NCI-H2081 (cell line): ENCODE measurements around the gene CSNK1D.
"Not testable (repeated sequence)": the region's sequence is repeated elsewhere in the genome, so short reads cannot be mapped to it uniquely, and the experiment has no call there.

Experiments used
- DNase-seq, 2 experiments: peaks; one replicate each; lab custom pipeline; 2025; lab: John Stamatoyannopoulos, UW

CSNK1D gene

DNA sequence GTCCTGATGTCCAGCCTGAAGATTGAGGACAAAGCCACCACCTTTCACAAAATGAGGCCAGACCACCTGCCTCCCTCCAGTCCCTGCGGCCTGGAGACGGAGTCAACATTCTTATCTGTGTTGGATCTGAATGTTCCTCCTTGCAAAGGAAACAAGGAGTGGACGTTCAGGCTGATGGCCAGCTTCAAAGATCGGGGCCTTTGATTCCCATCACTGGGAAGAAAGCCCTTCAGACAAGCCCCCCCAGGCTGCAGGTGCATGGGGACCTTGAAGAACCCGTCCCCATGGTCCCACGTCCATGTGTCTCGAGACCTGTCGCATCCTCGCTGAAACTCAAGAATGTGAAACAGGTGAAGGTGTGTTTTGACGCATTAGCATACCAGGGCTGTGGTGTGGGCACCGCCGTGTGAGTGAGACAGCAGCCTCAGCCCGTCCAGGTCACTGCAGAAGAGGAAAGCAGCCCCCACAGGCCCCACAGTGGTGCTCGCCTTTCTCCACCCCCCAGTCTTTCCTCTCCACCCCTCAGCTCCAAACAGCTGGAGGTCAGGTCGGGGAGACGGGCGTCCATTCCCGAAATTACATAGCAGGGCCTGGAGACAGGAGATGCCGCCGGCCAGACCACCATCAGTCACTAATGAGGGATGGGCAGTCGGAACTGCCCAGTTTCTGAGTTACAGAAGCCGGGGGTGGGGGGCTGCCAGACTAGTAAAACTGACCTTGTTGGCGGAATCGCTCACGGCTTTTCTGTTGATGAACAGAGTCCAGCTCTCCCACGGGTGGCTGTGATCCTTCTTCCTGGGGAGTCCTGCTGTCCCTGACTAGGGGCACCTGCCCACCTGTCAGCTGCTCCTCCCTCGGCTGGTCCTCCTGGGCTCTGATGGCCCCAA lies 877 bp upstream of the CSNK1D start:
- no peak for DNase-seq

DNA sequence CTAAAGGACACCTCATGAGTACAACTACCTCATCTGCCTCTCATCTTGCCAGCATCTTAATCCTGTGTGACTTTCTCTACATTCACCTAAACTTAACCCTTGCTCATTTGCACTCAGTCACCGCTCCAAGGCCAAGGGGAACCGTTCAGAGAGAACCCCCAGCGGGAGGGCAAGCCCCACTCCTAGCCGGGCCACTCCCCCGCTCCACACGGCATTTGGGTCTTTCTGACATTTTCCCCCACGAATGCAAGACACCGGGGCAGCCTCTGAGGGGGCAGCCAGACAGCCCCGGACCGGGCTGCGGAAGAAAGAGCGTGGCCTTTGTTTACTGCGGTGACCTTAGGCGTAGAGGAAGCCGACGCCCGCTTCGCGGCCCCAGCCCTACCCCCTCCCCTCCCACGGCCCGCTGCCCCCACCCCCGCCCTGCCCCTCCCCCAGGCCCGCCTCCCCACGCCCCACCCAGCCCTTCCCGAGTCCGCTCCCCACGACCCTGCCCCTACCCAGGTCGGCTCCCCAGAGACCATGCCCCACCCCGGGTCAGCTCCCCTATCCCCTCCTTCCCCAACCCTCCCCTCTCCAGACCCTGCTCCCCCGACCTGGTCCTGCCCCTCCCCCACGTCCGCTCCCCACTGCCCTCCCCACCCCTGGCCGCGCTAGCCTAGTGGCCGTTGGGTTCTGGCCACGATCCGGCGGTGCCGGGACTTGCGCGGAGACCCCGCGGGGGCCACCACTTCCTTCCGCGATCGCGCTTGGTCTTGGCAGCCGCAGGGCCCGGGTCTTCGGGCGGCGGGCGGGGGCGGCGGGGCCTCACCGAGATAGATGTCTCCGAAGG lies 789 bp downstream of the CSNK1D start:
- DNase-seq = no peak

DNA sequence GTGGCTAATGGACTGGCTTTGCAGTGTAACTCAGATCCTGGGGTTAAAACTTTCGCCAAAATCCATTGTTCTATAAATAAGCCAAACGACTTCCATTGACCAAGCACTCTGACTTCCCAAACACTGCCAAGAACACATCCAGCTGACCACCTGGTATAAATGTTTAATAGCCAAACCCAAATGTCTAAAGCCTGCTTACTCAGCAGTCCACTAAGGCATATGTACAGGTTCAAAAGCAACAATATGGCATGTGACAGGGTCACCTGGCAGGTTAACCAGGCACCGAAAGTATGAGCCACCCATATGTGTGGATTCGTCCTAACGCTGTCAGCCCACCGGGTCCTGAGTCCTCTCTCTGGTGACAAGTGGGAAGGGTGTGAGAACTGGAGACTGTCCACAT lies 2.1 kb downstream of the CSNK1D start:
- no peak for DNase-seq

- DNase-seq = no peak
Measured at GRCh38 chr17:82270651-82271050, 2.8 kb downstream of the CSNK1D start.

DNA sequence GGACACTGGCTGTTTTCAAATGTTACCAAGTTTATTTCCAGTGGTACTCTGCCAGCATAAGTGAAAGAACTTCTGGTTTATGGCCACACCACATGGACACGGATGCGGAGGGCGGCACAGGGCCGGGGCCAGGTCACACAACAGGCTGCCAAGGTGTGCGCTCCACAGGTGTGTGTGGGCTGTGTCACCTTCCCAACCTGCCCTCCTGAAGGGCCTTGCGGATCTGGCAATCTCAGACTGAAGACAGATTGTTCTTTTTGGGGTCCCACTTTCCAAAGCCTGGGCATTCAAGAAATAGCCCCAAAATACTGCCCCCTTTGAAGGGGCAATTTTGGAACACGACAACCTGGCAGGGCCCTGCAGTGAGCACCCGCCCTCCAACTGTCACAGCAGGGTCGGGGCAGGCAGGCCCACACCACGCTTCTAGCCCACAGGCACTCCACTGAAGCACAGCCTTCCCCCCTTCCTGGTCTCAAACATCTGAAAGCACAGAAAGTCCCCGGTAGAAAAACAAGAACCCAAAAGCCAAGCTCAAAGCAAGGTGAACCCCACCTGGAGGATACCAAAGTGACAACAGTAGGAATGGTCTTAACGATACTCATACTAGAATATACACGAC lies 3.5 kb downstream of the CSNK1D start:
- no peak for DNase-seq

DNA sequence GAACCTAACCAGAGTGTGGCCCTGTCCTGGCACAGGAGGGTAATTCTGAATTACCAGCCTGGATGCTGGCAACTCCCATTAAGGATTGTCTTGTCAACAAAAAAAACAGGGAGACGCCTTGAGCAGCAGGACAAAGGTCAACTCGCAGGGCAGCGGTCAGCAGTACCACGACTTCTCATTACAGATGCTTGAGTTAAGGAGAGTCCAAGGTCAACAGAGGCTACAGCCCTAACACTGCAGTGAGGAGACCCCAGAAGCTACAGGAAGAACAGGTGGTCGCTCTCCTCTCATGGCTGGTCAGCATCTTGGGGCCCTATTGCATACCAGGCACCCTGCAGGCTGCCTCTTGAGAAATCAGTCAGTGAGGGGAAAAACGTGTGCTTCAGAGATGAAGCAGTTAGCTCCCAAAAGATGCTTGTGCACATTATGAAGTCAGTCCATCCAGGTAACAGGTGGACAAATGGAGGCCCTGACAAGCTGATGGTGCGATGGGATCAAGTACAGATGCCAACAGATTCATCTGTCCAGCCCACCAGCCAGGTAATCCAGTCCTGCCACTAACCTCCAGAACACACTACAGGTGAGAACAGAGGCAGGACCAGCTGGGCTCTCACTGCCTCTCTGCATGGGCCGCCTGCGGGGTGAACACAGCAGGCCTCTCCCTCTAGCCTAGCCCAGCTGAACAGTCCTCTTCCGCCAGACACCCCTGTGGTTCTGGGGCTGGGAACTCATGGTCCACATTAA lies 4.2 kb downstream of the CSNK1D start:
- no peak for DNase-seq

- DNase-seq = no peak
Measured at GRCh38 chr17:82267575-82268379, 5.7 kb downstream of the CSNK1D start.

DNA sequence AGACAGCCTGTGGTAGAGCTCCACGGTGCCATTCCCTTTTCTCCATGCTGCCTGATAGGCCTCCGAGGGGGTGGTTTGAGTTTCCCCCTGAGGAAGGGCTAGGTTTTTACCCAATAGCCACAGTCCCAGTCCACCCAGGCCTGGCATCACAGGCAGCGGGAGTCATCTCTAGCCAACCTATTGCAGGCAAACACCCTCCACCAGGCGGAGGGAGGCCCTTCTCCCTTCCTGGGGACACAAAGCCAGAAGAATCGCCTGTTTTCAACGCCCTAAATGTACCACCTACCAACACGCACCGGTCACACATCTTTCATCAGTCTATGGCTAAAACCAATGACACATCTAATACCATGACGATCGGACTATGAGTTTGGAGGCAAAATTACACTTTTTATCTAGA lies 7.4 kb downstream of the CSNK1D start:
- DNase-seq = no peak

GRCh38 chr17:82263641-82264040 lies 9.9 kb downstream of the CSNK1D start:
- no peak for DNase-seq

DNA sequence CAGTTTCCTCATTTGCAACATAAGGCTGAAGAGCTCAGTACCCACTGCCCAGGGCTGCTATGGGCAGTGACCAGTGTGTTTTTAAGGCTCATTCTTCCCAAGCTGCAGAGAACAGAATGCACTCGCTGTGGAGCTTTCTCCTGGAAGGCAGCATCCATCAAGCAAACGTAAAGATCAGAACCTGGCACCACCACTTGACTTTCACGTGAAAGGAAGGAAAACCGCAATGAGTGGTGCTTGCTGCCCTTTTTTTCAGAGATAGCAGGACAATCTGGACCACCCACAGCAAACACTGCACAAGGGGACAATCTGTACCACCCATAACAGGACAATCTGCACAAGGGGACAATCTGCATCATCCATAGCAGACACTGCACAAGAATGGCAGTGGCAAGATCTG lies 11.2 kb downstream of the CSNK1D start:
- no peak for DNase-seq

- DNase-seq = not testable (repeated sequence)
Measured at GRCh38 chr17:82259972-82260961, 13.2 kb downstream of the CSNK1D start.

- DNase-seq = no peak
Measured at GRCh38 chr17:82258555-82258954, 14.9 kb downstream of the CSNK1D start.

GRCh38 chr17:82257473-82257872 lies 16.0 kb downstream of the CSNK1D start:
- peak in 1 of 2 experiments; percentile 17 for DNase-seq

DNA sequence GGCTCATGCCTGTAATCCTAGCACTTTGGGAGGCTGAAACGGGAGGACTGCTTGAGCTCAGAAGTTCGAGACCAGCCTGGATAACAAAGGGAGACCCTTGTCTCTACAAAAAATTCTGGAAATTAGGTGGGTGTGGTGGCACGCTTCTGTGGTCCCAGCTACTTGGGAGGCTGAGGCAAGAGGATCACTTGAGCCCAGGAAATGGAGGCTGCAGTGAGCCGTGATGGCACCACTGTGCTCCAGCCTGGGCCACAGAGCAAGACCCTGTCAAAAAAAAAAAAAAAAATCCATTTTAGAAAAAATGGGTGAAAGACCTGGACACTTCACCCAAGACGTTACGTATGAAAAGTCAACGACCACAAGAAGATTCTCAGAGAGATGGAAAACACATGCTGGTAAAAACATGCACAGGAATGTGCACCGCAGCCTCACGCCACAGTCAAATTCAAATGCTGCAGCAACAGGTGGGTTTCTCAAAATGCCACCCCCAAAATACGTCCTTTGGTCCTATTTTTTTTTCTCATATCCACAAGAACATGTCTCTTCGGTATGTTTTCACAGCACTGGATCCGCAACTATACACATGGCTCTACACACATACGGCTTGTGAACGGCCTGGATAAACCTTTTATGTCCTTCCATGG lies 17.1 kb downstream of the CSNK1D start:
- no peak for DNase-seq

- DNase-seq = no peak
Measured at GRCh38 chr17:82255402-82255972, 18.0 kb downstream of the CSNK1D start.

GRCh38 chr17:82254746-82255145 lies 18.8 kb downstream of the CSNK1D start:
- DNase-seq = not testable (repeated sequence)

DNA sequence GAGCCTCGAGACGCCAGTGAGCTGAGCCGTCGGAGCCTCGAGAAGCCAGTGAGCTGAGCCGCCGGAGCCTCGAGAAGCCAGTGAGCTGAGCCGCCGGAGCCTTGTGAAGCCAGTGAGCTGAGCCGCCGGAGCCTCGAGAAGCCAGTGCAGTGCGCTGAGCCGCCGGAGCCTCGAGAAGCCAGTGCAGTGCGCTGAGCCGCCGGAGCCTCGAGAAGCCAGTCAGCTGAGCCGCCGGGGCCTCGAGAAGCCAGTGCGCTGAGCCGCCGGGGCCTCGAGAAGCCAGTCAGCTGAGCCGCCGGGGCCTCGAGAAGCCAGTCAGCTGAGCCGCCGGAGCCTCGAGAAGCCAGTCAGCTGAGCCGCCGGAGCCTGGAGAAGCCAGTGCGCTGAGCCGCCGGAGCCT lies 19.4 kb downstream of the CSNK1D start:
- not testable (repeated sequence) for DNase-seq

- DNase-seq = no peak
Measured at GRCh38 chr17:82253179-82253544, 20.3 kb downstream of the CSNK1D start.
